Psoas muscle (tissue), 8 donors: ENCODE data around the gene MAP2K2. TPM values are rescaled to one million over a fixed set of nuclear protein-coding genes. Genes with fewer than 3 reads are reported as not detected.
"Not testable (repeated sequence)": the region's sequence is repeated elsewhere in the genome, so short reads cannot be mapped to it uniquely, and the experiment has no call there.

Experiments used
- ATAC-seq, 4 donors: fragments of 200-7000 bp; cut with Tn5 transposase; one replicate each; pipeline ENCODE4 v1.9.1; 2020; ENCODE audit warnings: moderate library complexity in 3 of 4, mild to moderate bottlenecking in 2 of 4
- DNase-seq, 2 donors: peaks; one replicate each; pipeline ENCODE4 v3.0.0-alpha.2; 2020
- H3K27ac ChIP-seq: fragments of 200-600 bp; one replicate; pipeline ENCODE4 v1.8.0; 2022
- H3K27me3 ChIP-seq, 3 donors: fragments of 200-600 bp in 1 of 3; one replicate each; pipeline versions ENCODE4 v1.6.1 to v1.8.0; 2013 to 2022; ENCODE audit warnings: low read length in 2 of 3, mild to moderate bottlenecking in 2 of 3, moderate library complexity in 1 of 3; ENCODE audit not compliant: insufficient read depth in 3 of 3
- H3K36me3 ChIP-seq, 2 donors: fragments of 200-600 bp in 1 of 2; one replicate each; pipeline versions ENCODE4 v1.6.1 to v1.8.0; 2013 to 2022; ENCODE audit warnings: low read depth in 1 of 2, mild to moderate bottlenecking in 1 of 2, moderate library complexity in 1 of 2; ENCODE audit not compliant: insufficient read depth in 1 of 2
- H3K4me1 ChIP-seq: fragments of 200-600 bp; one replicate; pipeline ENCODE4 v1.8.0; 2022
- H3K4me3 ChIP-seq: fragments of 200-600 bp; one replicate; pipeline ENCODE4 v1.8.0; 2022; ENCODE audit warnings: mild to moderate bottlenecking
- H3K9me3 ChIP-seq: fragments of 200-600 bp; one replicate; pipeline ENCODE4 v1.8.0; 2022
- WGBS, 3 donors: extraction: QIAGEN DNeasy Blood & Tissue Kit; methylation state at CpG; one replicate each; pipeline versions ENCODE4 v1.1.6 to v1.1.7; 2013; 5-methylcytosine and 5-hydroxymethylcytosine counted together
- intact Hi-C, 2 donors: fragments of 100-400 bp; cut with DNase I; formaldehyde crosslinking; loops; one replicate each; pipeline versions ENCODE4 v1.11.0 to v1.14.2; 2022
- polyA plus RNA-seq, 3 donors: library from polyadenylated mRNA; stranded (reverse); fragments of 200-250 nt; gene quantifications; one replicate each; pipeline ENCODE4 v1.2.3, GENCODE V29; 2013
- total RNA-seq, 4 donors: library from RNA; stranded (reverse); fragmentation: NEBNext Ultra II Directional in 2 of 4; extraction: Animal tissue kit (Norgen Biotek cat#: 25700) in 2 of 4; gene quantifications; one replicate each; pipeline versions ENCODE4 v1.2.1 to v1.2.4, GENCODE V29; 2021 to 2023
- TF ChIP-seq, protein P1 (sequence below): fragments of 200-600 bp; IDR thresholded peaks from one replicate; pipeline ENCODE4 v1.8.0; 2022; ENCODE audit warnings: antibody characterized with exemption
- donor health status: healthy with polysubstance abuse.
- donor health status: DM: no; HTN: no; CAD: no; lungs with moderate emphysema.
- donor health status: Bipolar disorder and iron deficiency.
- donor health status: healthy.
- donor health status: DM: yes; HTN: yes; CAD: no.
- donor health status: DM: no; HTN: no; CAD: no.
- donor health status: DM: no; HTN: no; CAD: no.
- donor health status: DM: yes; HTN: yes; CAD: no.

Gene MAP2K2
- total and polyA plus RNA-seq, 7 donors: 136 to 290 (median 189) TPM

DNA sequence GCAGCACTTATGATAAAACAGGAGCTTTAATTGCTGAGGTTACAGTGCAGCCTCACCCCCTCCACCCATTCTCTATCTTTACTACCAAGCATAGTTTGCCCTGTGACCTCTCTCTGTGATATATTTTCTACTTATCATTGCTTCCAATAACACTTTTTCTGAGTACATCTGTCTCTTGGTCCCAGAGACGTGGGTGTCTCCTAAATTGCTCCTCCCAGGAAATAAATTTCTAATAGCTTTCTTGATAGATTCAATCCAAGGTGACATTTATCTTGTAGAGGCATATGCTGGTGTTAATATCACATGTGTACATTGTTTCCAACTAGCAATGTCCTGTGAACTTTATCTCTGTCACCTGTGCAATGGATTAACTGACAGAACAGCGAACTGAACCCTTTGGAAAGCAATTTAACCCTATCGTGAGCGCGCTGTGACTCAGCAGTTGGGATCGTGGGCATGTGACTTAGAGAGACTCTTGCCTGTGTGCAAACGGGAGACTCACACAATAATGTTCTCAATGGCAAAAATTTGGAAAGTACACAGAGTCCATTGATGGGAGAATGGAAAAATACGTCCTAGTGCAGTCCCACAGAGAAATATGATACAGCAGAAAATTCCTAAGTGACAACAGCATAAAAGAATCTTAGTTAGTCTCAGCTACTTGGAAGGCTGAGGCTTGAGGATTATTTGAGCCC lies 7.0 kb upstream of the MAP2K2 start:
- ATAC-seq: peak; percentile 62 to 83 (median 76)
- no peaks in the 10 kb centered on the region for H3K36me3 ChIP-seq
- intact Hi-C loops: no loop called here
- H3K27ac ChIP-seq: peak overlapping the region; percentile 62
- TF ChIP-seq, protein P1, sequence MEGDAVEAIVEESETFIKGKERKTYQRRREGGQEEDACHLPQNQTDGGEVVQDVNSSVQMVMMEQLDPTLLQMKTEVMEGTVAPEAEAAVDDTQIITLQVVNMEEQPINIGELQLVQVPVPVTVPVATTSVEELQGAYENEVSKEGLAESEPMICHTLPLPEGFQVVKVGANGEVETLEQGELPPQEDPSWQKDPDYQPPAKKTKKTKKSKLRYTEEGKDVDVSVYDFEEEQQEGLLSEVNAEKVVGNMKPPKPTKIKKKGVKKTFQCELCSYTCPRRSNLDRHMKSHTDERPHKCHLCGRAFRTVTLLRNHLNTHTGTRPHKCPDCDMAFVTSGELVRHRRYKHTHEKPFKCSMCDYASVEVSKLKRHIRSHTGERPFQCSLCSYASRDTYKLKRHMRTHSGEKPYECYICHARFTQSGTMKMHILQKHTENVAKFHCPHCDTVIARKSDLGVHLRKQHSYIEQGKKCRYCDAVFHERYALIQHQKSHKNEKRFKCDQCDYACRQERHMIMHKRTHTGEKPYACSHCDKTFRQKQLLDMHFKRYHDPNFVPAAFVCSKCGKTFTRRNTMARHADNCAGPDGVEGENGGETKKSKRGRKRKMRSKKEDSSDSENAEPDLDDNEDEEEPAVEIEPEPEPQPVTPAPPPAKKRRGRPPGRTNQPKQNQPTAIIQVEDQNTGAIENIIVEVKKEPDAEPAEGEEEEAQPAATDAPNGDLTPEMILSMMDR: no peak
- peak overlapping the region; percentile 39 for H3K4me3 ChIP-seq
- no peak for DNase-seq
- peaks cover 0 to 2% (median 0%) of the 10 kb centered on the region in 3 donors for H3K27me3 ChIP-seq
- no peaks in the 10 kb centered on the region for H3K9me3 ChIP-seq
- H3K4me1 ChIP-seq: peaks cover 8% of the 10 kb centered on the region
- WGBS, 3 donors: 12 to 20% (median 13%) methylated on average over 8 of the region's 8 CpGs

- H3K27me3 ChIP-seq, DNase-seq, H3K27ac ChIP-seq, H3K36me3 ChIP-seq, H3K9me3 ChIP-seq, ATAC-seq, H3K4me3 ChIP-seq, intact Hi-C loops: not testable (repeated sequence)
- peaks cover 12% of the 10 kb centered on the region for H3K4me1 ChIP-seq
- 87 to 92% (median 89%) methylated on average over 7 of the region's 7 CpGs for WGBS, 3 donors
Observed at GRCh38 chr19:4129050-4129449, 5.1 kb upstream of the MAP2K2 start.

DNA sequence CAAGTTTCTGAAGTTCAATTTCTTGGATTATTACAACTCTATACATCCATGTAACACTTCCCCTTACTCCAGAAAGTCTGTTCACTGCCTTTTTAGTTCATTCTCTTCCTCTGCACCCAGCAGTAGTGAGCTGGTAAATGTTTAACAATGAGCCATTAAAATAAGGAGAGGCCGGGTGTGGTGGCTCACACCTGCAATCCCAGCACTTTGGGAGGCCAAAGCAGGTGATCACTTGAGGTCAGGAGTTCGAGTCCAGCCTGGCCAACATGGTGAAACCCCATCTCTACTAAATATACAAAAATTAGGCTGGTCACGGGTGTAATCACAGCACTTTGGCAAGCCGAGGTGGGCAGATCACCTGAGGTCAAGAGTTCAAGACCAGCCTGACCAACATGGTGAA lies 3.4 kb upstream of the MAP2K2 start:
- DNase-seq, H3K27ac ChIP-seq, ATAC-seq, H3K36me3 ChIP-seq, intact Hi-C loops, H3K9me3 ChIP-seq, H3K4me3 ChIP-seq, H3K27me3 ChIP-seq: not testable (repeated sequence)
- H3K4me1 ChIP-seq: peaks cover 19% of the 10 kb centered on the region
- WGBS, 3 donors: 81 to 89% (median 84%) methylated on average over 4 of the region's 4 CpGs

GRCh38 chr19:4124638-4125037 lies 716 bp upstream of the MAP2K2 start:
- Histone ChIP-seq H3K9me3 (no peaks in the 10 kb centered on the region), H3K27ac (peak overlapping the region; percentile 81), H3K36me3 (peaks cover 0 to 5% of the 10 kb centered on the region in 2 donors), H3K4me1 (peaks cover 11% of the 10 kb centered on the region), H3K27me3 (no peaks in the 10 kb centered on the region), H3K4me3 (peak overlapping the region; percentile 67)
- intact Hi-C loops: loop anchor here (5.0 kb wide), 2 partner anchors 57 to 58 kb away; partner anchors contain the start of genes ANKRD24 (in 1 of the 2), SIRT6 (in 1 of the 2) and ZBTB7A (in 1 of the 2)
- DNase-seq: no peak
- no peak for ATAC-seq
- 50 to 58% (median 56%) methylated on average over 8 of the region's 8 CpGs for WGBS, 3 donors
- TF ChIP-seq, protein P1: no peak

GRCh38 chr19:4122480-4122879 lies 1.4 kb downstream of the MAP2K2 start:
- Histone ChIP-seq H3K4me3 (peak overlapping the region; percentile 67), H3K27ac (peak overlapping the region; percentile 81), H3K36me3 (peaks cover 0 to 17% of the 10 kb centered on the region in 2 donors), H3K4me1 (peaks cover 11% of the 10 kb centered on the region), H3K9me3 (no peaks in the 10 kb centered on the region), H3K27me3 (no peaks in the 10 kb centered on the region)
- intact Hi-C loops: loop anchor here (5.0 kb wide), 2 partner anchors 55 to 60 kb away; partner anchors contain the start of genes ANKRD24 (in 1 of the 2), SIRT6 (in 1 of the 2) and ZBTB7A (in 1 of the 2)
- ATAC-seq: no peak
- TF ChIP-seq, protein P1: no peak
- WGBS, 3 donors: 58 to 72% (median 63%) methylated on average over 5 of the region's 5 CpGs
- no peak for DNase-seq
